ENCODE data around the gene SLIRP. TPM values are rescaled to one million over a fixed set of nuclear protein-coding genes. Genes with fewer than 3 reads are reported as not detected.

SLIRP gene
- total and polyA plus RNA-seq, 2 experiments from 2014 or later = 147 to 417 TPM

DNA sequence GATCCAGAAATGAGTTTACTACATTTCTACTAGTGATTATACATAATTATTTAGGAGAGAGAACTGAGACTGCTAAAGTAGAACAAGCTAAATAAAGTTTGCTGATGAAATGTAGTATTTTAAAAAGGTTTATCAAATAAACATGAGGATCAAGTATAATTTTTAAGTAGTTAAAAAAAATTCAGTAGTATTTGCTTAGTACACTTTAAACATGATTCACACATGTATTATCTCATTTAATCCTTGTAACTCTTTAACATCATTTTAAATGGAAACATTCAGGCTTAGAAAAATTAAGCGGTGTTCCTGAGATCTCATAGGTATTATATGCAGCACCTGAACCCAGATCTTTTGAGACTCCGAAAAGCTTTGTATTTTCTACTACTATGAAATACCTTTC, 44.4 kb downstream of the SLIRP start:
- H3K36me3 ChIP-seq (ENCODE audit: low read depth) = peaks cover 44% of the 10 kb centered on the region

DNA sequence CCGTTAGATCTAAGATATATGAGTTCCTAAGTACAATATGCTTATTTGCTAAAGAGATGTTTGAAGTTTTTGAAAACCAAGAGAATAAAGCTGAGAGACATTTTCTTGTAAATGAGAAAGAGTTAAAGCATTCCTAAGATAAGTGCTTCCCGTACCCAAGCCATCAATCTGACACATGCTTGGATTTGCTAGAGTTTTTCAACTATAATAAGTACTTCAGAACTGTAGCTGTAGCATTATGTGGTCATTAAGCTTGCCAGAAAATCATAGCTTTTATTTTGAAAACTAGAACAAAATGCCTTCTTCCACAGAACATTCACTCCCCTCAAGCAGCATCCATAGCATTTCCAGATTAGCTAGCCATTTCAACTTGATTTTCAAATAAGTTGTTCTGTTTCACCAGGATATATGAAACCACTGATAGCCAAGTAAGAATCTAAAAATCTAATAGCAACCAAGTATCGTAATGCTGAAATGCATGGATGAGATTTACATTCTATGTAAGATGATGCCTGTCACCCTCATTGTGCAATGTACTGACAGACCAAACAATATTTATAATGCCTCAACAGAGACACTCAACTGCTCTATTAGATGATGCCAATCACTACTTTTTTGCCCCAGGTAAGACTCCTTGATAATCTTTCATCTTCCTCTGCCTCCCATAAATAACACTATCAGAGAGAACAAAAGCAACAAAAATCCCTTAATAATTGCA, 45.1 kb downstream of the SLIRP start:
- Histone ChIP-seq H3K9ac (no peak overlapping the region), H3K9me3 (ENCODE audit: low read depth) (no peaks in the 10 kb centered on the region), H4K20me1 (ENCODE audit: insufficient read depth) (no peaks in the 10 kb centered on the region; the same call in 1 of the 2 replicates), H3K9me2 (ENCODE audit: insufficient read depth) (no peaks in the 10 kb centered on the region), H3K4me2 (ENCODE audit: unreplicated experiment) (no peak overlapping the region), H3K27me3 (replicated peaks; ENCODE audit: insufficient read depth) (no peaks in the 10 kb centered on the region), H3F3A (ENCODE audit: insufficient read depth) (no peaks in the 10 kb centered on the region), H2AFZ (no peak overlapping the region), H3K4me3 (no peak overlapping the region), H3K79me2 (ENCODE audit: insufficient read depth) (peaks cover 92% of the 10 kb centered on the region), H3K27ac (no peak overlapping the region), H3K4me1 (ENCODE audit: insufficient read depth) (no peaks in the 10 kb centered on the region), H3K36me3 (ENCODE audit: low read depth) (peaks cover 44% of the 10 kb centered on the region)
- in situ Hi-C loops (cut with MboI) = no loop called here
- TF ChIP-seq EZH2 (IDR thresholded peaks at IDR 0.05; ENCODE audit: insufficient read depth, poor library complexity, severe bottlenecking) = no peak
- TF ChIP-seq EZH2phosphoT487 (IDR thresholded peaks at IDR 0.05; ENCODE audit: insufficient read depth, low read depth) = no peak
- no peak for DNase-seq
- WGBS, 2 experiments (ENCODE audit: low coverage in 1 of 2, low lambda C conversion rate in 2 of 2, missing lambda C conversion rate in 2 of 2) = 89 to 92% methylated on average over 3 of the region's 3 CpGs

More for the DNA sequence above, 44.4 kb downstream of the SLIRP start:
- Histone ChIP-seq H3K27ac (no peak overlapping the region), H3K9me2 (ENCODE audit: insufficient read depth) (no peaks in the 10 kb centered on the region), H3K4me1 (ENCODE audit: insufficient read depth) (no peaks in the 10 kb centered on the region), H3K9me3 (ENCODE audit: low read depth) (no peaks in the 10 kb centered on the region), H3K9ac (no peak overlapping the region), H4K20me1 (ENCODE audit: insufficient read depth) (no peaks in the 10 kb centered on the region; the same call in 1 of the 2 replicates), H3K27me3 (replicated peaks; ENCODE audit: insufficient read depth) (no peaks in the 10 kb centered on the region), H3K4me2 (ENCODE audit: unreplicated experiment) (no peak overlapping the region), H3K4me3 (no peak overlapping the region), H2AFZ (no peak overlapping the region), H3F3A (ENCODE audit: insufficient read depth) (no peaks in the 10 kb centered on the region), H3K79me2 (ENCODE audit: insufficient read depth) (peaks cover 85% of the 10 kb centered on the region)
- WGBS, 2 experiments (ENCODE audit: low coverage in 1 of 2, low lambda C conversion rate in 2 of 2, missing lambda C conversion rate in 2 of 2) = 98 to 100% methylated on average over 2 of the region's 2 CpGs
- DNase-seq = no peak
- in situ Hi-C loops (cut with MboI) = no loop called here
- TF ChIP-seq EZH2 (IDR thresholded peaks at IDR 0.05; ENCODE audit: insufficient read depth, poor library complexity, severe bottlenecking) (no peak), EZH2phosphoT487 (IDR thresholded peaks at IDR 0.05; ENCODE audit: insufficient read depth, low read depth) (no peak)

DNA sequence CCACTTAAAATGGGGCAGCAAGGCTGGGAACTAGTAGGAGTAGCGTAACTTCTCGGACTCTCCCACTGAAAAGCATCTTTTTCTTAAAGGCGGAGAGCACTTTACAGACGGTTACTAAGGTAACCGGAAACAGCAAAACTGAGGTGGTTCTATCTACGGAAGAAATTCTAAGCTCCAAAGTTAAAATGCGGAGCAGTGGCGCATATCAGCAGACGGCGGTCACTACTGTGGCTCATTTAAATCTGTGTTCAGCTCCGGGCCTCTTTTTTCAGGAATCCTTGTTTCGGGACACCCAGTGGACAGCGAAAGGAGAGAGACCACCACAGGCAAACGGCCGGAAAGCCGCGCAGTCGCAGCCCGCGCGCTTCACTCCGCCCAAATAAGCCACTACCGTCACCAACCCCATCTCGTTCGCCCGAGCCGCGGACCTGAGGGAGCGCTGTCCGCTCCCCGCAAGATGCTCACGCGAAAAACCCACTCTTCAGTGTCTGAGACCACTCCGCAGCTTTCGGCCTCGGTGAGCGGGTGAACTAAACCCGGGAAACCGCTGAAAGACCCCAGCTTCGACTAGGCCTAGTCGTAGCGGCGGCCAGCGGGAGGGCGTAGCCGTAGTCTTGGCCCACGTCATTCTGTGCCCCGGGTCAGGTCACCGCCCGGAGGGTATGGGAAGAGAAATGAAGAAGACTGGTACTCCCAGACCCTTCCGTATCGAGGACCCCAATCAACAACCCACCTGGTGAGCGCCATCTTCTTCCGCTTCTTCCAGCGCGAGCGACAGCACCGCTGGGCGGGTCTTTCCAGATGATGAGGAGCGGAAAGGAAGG, 52.7 kb downstream of the SLIRP start, which contains the start of gene SNW1:
SNW1 (minus strand) TSS at position 776 of the 824 bp plus-strand sequence; CDS start at position 747, 29 bp downstream.
- Histone ChIP-seq H3K36me3 (ENCODE audit: low read depth) (no peaks in the 10 kb centered on the region; the same call in 1 of the 2 replicates), H3K27ac (peak within 1 kb of the TSS; percentile 88), H3K9me3 (ENCODE audit: low read depth) (no peaks in the 10 kb centered on the region), H3K4me3 (peak within 1 kb of the TSS; percentile 87), H3F3A (ENCODE audit: insufficient read depth) (0 out of 2 replicates have a peak, but pooled peaks cover 8% of the 10 kb centered on the region), H2AFZ (peak within 1 kb of the TSS; percentile 97), H3K4me1 (ENCODE audit: insufficient read depth) (no peaks in the 10 kb centered on the region), H3K9ac (peak within 1 kb of the TSS; percentile 96), H3K79me2 (ENCODE audit: insufficient read depth) (peaks cover 53% of the 10 kb centered on the region), H3K9me2 (ENCODE audit: insufficient read depth) (no peaks in the 10 kb centered on the region), H3K4me2 (ENCODE audit: unreplicated experiment) (peak within 1 kb of the TSS; percentile 99), H4K20me1 (ENCODE audit: insufficient read depth) (no peaks in the 10 kb centered on the region; the same call in 1 of the 2 replicates), H3K27me3 (replicated peaks; ENCODE audit: insufficient read depth) (no peaks in the 10 kb centered on the region)
- in situ Hi-C loops (cut with MboI) = no loop called here
- 1% methylated on average over 60 of the region's 60 CpGs for WGBS, 2 experiments (ENCODE audit: low coverage in 1 of 2, low lambda C conversion rate in 2 of 2, missing lambda C conversion rate in 2 of 2)
- no peak for TF ChIP-seq EZH2 (IDR thresholded peaks at IDR 0.05; ENCODE audit: insufficient read depth, poor library complexity, severe bottlenecking)
- TF ChIP-seq EZH2phosphoT487 (IDR thresholded peaks at IDR 0.05; ENCODE audit: insufficient read depth, low read depth) = no peak
- peak; percentile 98 for DNase-seq

DNA sequence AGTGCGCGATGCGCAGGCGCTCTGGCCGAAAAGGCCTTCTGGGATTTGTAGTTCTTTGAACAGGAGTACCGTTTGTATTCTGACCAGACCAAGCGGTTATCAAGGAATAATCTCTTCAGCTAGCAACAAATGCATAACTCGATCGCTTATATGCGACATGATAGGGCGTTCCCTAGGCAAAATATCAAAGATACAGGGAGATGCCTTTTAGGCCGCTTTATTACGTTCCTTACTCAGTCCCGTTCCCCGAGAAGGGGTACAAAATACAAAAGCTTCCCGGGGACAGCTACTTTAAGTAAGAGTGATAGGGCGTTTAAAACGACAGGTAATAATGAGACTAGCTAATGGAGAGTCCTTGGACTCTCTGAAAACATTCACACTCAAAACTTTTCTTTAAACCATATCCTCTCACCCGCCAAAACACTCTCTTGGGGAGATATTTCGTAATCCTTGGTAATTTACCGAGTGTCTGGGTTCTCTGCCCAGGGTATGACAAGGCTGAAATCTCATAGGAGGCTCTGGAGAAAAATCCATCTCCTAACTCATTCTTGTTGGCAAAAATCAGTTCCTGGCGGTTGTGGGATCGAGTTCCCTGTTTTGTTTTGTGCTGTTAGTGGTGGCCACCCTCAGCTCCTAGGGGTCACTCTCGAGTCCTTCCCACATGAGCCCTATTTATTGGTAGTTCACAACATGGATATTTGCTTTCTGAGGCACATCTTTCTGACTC, 53.5 kb downstream of the SLIRP start:
- no peaks in the 10 kb centered on the region for H3K4me1 ChIP-seq (ENCODE audit: insufficient read depth)
- DNase-seq = peak; percentile 79
- 0 out of 2 replicates have a peak, but pooled peaks cover 8% of the 10 kb centered on the region for H3F3A ChIP-seq (ENCODE audit: insufficient read depth)
- no peaks in the 10 kb centered on the region; the same call in 1 of the 2 replicates for H4K20me1 ChIP-seq (ENCODE audit: insufficient read depth)
- no peaks in the 10 kb centered on the region for H3K9me2 ChIP-seq (ENCODE audit: insufficient read depth)
- 1 to 3% methylated on average over 24 of the region's 24 CpGs for WGBS, 2 experiments (ENCODE audit: low coverage in 1 of 2, low lambda C conversion rate in 2 of 2, missing lambda C conversion rate in 2 of 2)
- H3K4me2 ChIP-seq (ENCODE audit: unreplicated experiment) = peak overlapping the region; percentile 99
- in situ Hi-C loops (cut with MboI) = no loop called here
- H3K27ac ChIP-seq = peak overlapping the region; percentile 88
- no peaks in the 10 kb centered on the region for H3K9me3 ChIP-seq (ENCODE audit: low read depth)
- H3K9ac ChIP-seq = peak overlapping the region; percentile 96
- TF ChIP-seq EZH2 (IDR thresholded peaks at IDR 0.05; ENCODE audit: insufficient read depth, poor library complexity, severe bottlenecking) = no peak
- no peaks in the 10 kb centered on the region for H3K36me3 ChIP-seq (ENCODE audit: low read depth)
- peak overlapping the region; percentile 87 for H3K4me3 ChIP-seq
- peak overlapping the region; percentile 97 for H2AFZ ChIP-seq
- peaks cover 45% of the 10 kb centered on the region for H3K79me2 ChIP-seq (ENCODE audit: insufficient read depth)
- H3K27me3 ChIP-seq (replicated peaks; ENCODE audit: insufficient read depth) = no peaks in the 10 kb centered on the region

Measured in GM23248 (cell line).